Activated CD8-positive, alpha-beta memory T cell treated with anti-CD3 and anti-CD28 coated beads, Interleukin-2, amount 50 U/mL, for 1 hour (primary cell): ENCODE results near the gene CDH13.

Experiments
- DNase-seq: peaks from one replicate; pipeline ENCODE4 v3.0.0-alpha.2; 2020; ENCODE audit errors: extremely low read depth

CDH13 gene

DNA sequence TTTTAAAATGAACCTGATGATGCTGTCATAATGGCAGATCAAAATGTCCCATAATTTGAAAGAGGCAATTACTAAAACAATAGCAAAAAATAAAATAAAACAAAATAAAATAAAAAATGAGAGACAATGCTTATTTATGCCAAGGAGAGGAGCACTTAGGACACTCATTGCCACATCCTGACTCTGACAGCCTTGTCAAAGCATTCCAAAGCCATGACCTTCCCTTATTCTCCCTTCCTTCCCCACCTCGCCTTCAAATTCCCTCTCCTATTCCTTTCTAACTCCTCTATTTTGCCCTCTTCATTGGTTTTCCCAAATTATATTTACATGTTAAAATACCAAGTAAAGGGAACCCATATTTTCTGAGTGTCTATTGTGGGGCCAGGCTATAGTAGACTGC lies 220.0 kb downstream of the CDH13 start:
- DNase-seq: no peak

DNA sequence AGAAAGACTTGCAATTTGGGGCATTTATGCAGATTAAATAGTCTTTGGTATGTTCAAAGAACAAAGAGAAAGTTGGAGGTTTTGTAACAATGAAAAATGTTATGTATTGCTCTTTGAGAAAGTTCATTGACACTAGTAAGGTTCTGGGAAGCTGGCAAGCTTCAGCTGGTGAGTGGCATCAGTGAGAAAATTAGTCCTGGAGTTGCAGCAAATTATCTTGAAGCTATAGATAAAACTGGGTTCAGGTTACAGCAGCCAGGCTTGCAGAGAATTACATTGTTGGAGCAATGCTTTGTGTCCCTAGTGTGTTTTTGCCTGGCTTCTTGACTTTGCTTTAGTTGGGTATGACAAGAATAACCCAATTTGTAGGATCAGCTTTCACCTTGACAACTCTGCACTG lies 221.2 kb downstream of the CDH13 start:
- DNase-seq: no peak

DNA sequence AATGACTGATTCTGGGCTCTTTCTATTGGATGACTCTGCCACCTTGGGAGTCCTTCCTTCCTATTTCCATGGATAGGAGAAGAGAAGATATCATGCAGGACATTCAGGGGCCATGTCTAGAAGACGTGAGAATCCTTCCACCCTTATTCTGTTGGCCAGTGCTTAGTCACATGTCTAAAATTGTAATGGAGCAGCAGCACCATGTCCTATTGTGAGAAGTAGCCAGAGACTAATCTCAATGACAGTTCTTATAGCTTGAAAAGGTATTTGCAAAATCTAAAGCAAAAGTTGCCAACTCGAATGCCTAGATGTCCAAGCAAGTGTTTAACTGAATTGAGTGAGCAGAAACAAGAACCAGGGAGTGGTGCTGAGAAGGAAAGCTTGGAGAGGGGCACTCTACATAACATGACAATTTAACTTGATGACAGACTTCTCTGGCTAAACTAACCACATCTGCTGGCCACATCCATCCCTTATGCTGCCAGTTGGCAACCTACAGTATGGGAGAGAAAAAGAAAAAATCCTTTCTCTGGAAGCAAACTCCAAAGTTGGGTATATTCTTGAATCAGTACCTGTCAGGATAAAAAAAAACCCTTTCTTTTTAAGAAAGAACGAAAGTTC lies 225.7 kb downstream of the CDH13 start:
- no peak for DNase-seq

DNA sequence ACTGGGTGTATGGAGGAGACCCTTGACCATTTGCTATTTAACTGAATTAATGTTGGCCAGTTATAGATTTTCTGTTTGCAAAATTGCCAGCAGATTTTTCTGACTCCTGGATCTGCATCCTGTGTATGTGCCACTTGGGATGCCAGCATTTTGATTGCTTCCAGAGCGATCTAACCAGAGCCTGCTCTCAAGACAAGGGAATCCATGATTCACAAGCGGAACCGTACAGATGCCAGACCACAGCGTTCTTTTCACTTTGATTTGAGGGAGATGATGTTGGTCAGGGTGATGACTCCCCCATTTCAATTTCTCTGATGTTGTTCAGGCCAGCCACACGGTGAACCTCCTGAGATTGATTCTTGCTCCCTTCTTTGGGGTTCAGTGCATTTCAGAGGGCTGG lies 228.7 kb downstream of the CDH13 start:
- no peak for DNase-seq

DNA sequence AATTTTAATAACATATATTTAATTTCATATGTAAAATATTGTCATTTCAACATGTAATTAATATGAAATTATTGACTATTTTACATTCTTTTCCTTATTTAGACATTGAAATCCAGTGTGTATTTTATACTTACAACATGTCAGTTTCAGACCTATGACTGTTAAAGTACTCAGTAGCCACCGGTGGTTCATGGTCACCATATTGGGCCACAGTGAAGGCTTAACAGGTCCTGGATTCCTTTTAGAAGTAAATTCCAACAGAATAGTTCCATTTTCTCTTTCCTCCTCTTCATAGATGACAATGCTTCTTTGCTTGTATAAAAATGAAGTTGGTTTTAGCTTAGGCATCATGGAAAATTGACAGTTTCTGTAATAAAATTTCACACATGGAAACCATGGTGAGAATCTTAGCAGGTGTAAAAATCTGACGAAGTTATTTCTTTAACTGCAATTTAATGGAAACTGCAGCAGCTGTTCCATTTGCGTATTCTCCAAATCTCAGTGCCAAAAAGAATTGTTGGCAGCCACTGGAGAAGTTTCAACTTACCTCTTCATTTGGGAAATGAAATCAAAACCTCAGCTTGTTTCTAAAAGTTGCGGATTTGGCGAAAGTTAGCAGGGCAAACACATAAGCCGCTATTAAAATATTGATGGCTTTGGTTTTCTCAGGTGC lies 231.1 kb downstream of the CDH13 start:
- DNase-seq: no peak

DNA sequence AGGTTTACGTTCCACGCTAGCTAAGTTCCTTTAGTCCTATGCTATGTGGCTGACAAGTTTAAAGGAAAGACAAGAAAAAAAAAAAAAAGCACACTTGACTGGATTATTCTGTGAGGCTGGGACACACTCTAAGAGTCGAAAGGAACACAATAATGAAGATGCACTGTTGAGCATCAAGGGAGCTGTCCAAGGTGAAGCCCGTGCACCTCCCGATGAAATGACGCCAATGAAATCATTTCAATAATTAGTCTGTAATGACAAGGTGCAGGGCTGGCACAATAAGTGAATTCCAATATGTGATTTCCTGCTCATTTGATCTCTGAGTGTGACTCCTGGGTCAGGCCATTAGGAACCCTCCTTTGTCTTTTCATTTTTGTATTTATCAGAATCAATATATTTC lies 232.9 kb downstream of the CDH13 start:
- no peak for DNase-seq

DNA sequence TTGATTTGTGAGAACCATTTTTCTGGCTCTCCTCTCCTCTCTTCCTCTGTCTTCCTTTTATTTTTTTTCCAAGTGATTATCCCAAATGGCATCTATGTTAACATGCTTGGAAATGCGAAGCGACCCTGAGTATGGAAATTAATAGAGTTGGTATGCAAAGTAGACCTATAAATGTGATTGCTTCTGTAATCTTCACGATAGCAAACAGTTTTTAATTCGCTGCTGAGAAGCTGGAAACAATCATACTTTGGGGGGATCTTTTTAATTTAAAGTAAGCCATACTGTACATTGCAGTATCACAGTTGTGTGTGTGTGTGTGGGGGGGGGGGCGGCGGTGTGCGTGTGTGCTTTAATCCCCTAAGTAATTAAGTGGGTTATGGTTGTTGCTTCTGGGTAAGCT lies 233.3 kb downstream of the CDH13 start:
- no peak for DNase-seq

DNA sequence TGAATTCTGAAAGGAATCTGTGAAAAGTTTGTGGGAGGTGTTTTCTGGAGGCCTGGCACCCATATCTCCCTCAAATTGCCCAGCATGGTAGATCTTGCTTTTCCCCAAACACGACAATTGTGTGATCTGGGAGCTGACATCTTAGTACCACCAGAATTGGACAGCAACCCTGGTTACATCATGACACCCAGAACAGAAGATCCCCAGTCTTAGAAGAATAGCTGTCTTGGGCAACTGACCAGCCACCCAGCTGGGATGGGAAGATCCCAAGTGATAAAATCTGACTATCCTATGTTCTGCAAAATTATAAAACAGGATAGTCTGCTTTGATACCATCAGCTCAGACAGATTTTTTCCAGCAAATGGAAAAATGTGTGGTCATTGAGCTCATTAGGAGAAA lies 235.3 kb downstream of the CDH13 start:
- no peak for DNase-seq

DNA sequence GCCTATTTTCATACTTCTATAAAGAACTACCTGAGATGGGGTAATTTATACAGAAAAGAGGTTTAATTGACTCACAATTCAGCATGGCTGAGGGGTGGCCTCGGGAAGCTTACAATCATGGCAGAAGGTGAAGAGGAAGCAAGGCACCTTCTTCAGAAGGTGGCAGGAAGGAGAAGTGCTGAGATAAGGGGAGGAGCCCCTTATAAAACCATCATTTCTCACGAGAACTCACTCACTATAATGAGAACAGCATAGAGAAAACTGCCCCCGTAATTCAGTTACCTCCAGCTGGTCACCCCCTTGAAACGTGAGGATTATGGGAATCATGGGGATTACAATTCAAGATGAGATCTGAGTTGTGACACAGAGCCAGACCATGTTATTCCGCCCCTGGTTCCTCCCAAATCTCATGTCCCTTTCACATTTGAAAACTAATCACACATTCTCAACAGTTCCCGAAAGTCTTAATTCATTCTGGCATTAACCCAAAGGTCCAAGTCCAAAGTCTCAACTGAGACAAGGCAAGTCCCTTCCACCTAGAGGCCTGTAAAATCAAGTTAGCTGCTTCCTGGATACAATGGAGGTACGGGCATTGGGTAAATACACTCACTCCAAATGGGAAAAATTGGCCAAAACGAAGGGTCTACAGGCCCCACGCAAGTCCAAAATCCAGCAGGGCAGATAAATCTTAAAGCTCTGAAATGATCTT lies 237.7 kb downstream of the CDH13 start:
- no peak for DNase-seq

DNA sequence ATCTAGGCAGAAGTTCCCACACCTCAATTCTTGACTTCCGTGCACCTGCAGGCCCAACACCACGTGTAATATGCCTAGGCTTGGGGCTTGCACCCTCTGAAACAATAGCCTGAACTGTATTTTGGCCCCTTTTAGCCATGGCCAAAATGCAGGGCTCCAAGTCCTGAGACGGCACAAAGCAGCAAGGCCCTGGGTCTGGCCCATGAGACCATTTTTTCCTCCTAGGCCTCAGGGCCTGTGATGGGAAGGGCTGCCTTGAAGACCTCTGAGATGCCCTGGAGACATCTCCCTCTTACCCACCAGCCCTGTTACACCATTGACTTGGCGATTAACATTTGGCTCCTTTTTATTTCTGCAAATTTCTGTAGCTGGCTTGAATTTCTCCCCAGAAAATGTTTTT lies 238.6 kb downstream of the CDH13 start:
- no peak for DNase-seq

DNA sequence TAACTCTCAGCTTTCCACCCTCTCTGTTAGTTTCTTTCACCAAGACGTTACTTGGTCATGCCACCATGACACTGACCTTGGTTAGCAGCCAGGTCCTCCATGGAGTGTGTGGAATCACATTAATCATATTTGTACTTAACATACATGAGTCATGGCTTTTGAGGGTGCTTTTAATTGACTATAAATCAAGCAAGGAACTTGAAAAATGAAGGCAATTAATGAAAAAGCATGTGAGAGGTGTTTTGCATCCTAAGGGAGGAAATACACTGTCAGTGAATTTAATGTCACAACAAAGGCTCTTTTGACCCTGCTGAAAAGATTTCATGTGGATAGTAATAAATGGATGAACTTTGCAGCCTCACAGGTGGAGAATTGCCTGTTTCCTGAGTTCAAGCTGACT lies 240.7 kb downstream of the CDH13 start:
- no peak for DNase-seq

DNA sequence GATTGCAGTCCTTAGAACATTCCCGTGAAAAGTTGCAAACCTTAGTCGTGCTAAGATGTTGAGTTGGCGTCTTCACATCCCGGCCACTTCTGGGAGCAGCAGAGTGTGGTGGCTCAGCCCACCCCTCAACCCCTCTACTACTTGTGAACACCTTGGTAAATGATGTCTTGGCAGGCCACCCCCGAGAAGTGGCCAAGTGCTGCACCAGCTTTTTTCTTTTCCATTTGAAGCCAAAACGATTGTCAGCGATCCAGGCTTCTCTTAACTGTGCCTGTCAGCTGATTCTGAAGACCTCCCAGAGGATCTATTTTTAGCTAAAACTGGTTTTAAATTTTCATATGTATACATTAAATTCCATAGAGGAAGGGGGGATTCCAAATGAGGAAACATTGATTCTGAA lies 247.5 kb downstream of the CDH13 start:
- DNase-seq: no peak

DNA sequence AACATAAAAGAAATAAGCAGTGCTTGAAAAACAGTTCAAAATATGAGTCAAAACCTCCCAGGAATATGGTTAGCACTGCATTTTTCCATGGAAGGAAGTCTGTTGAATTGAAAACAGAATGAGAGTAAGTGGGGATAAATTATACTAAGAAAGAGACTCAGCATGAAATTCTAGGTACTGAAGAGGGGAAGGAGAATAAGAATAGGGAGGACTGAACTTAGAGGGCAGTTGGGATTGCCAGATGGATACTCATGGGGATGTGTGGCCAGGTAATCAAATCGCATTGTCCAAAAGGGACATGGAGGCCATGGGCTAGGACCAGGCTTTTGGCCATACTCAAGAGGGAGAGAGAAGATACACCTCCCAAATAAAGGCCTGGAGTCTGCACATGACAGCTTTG lies 247.9 kb downstream of the CDH13 start:
- DNase-seq: no peak

DNA sequence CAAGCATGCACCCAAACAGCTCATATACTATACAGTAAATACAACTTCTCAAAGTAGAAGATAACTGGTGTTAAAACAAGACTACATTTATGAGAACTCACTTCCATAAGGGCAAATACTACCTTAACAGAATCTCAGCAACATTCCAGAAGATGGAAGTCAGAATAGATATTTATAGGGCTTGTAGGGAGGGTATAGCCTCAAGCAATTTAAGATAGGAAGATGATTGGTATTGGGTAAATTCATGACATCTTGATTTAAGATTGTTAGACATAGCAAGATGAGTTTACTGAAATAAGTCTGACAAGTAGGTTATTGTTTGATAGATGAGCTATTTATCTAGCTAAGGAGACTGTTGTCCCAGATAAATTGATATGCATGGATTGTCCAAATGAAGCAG lies 250.2 kb downstream of the CDH13 start:
- DNase-seq: no peak

DNA sequence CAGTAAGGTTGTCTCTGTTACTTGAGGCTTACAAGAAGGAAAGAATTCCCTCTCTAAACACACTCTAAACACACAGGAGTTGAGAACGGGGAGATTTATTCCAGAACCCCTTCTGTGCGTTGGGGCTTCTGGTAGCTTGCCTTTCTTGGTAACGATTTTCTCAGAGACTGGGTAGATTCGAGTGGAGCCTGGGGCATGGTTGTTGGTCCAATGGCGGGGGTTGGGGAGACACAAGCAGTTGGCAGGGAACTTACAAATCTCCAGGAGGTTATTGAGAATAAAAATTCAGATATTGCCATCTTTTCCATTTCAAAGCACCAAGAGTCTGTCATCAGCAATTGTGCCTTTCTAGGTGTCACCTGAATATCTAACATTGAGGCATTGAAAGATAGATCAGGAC lies 251.7 kb downstream of the CDH13 start:
- DNase-seq: no peak

DNA sequence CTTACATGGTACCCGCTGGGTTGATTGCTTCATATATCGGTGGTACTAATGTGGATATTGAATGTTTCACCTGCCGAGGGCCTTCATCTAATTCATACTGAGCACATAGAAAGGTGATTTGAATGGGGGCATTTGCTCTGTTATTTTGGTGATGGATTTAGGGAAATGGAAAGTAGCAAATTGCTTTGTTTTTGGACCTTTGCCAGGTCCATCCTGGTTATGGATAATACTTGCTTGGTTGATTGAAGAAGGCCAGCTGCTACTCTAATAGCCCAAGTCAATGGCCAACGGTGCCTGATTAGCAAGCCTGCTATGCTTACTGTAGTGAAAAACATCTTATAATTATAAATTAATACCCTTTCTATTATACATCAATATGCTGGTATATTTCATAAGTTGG lies 253.6 kb downstream of the CDH13 start:
- no peak for DNase-seq

DNA sequence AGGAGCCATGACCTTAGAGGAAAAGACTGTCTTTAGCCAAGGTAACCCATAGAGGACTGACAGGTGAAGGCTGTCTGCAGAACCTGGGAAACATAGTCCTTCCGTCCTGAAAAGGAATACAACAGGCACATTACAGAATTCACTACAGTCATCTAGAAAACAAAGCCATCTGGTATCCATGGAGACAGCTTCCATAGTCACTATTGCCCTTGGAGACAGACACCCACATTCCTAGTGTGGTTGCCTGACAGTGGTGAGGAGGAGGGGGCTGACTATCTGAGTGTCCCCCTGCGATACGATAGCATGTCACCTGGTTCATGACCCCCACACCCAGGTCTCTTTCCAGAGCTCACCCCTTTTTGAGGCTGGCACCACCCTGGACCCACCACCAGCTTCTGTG lies 254.7 kb downstream of the CDH13 start:
- no peak for DNase-seq

DNA sequence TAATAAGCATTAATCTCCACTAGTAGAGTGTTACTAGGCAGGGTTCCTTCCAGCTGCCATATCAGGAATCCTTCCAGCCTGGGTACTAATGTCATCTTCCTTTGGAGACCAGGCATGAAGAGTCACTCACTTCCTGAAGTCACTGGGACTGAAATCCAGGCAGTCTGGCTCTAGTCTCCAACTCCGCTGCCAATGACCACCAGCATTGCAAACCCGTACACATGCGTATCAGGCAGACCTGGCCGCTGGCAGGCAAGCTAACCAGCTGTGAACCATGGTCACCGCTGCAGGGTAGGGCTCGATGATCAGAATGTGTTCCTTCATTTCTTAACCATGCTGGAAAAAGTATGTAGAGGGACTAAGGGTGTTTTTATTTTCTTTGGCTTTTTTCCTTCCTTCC lies 255.5 kb downstream of the CDH13 start:
- DNase-seq: no peak

DNA sequence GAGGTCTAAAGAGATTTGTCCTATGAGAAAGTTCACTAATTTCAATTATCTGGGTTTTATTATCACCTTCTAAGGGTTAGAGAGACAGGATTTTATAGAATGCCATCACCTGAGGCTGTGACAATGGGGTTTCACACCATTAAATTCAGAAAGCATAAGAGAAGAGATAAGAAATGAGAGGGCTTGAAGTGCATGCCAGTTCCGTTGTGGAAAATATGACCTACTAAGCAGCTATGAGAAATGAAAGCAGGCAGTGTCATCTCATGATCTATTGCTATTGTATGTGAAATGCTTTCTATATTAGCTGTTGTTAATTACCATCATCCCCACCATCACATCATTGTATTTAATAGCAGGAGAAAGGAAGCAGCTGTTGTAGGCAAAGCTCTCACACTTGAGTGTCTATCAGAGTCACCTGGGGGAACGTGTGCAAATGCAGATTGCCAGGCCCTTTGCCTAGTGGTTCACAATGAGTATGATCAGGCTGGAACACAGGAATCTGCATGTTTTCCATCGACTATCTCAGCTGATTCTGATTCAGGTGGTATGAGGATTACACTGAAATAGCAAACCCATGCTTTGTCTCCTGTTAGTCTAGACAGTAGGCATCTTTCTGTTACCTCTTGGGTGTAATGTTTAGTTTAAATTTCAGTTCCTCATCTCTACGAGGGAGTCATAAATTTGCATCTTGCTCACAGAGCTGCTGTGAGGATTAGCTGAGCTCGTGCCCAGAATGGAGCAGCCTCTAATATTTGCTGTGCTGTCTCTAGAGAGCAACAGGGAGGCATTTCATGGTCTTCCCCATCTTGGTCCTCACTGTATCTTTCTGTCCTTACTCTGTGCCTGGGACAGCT lies 256.4 kb downstream of the CDH13 start:
- DNase-seq: no peak

DNA sequence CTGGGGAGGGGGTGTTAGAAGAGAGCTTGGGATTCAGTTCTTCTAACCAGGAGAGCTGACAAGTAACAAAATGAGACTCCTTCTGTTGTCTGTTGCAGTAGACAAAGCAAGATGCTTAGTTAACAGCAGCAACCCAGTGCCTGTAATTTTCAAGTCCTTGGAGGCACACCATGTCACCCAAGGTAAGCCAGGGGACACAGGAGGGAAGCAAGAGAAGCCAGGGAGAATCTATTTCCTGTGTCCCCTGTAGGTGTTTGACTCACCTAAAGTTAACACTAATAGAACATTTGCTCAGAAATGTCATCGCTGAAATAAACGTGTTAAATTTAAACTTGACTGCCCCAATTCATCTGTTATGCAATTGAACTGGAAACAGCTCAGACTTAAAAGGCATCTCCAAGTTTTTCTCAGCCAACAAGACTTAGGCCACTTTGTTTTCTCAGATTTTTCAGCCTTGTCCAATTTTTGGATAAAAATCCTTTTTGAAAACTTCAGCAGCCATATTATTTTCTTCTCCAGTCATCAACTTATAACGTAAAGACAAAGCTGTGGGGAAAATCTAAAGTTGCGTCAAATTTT lies 257.6 kb downstream of the CDH13 start:
- DNase-seq: no peak

DNA sequence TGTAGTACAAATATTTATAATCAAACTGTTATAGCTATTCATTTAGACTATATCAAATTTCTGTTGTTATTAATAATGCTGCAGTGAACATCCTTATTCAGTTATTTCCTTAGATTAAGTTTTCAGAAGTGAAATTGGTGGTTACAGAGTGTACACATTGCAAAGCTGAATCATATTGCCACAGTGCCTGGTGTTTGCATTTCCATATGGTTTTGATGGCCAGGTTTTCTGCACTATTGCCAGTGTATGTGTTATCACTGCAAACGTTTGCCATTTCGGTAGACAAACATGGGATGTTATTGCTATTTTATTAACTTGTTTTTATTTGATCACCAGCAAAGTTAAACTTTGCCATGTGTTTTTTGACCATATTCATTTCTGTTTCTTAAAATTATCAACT lies 259.4 kb downstream of the CDH13 start:
- DNase-seq: no peak

DNA sequence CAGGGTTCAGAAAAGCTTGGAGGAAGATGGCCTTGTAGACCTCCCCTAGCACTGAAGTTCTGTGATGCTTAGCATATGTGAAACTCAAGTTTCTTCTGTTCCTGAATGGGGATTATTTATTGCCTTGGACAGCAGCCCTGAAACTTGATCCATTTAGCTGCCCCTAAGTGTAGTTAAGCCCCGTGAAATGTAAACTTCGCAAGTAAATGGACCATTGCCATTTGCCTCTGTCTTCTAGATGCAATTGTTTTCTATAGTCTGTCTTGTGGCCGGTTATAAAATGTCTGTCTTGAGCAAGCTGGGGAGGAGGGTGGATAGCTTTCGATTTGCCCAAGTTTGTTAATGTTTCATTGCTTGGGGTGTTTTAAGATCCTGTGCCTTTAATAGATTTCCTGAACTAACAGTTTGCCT lies 261.8 kb downstream of the CDH13 start:
- DNase-seq: no peak
